Fibroblast of peridontal ligament (primary cell): ENCODE results near the gene RNF112.
"Not testable (repeated sequence)": the region's sequence is repeated elsewhere in the genome, so short reads cannot be mapped to it uniquely, and the experiment has no call there.

ENCODE experiments used
- DNase-seq: peaks from one replicate; pipeline ENCODE4 v3.0.0-alpha.2; 2010; ENCODE audit errors: extremely low read depth

RNF112 gene

DNA sequence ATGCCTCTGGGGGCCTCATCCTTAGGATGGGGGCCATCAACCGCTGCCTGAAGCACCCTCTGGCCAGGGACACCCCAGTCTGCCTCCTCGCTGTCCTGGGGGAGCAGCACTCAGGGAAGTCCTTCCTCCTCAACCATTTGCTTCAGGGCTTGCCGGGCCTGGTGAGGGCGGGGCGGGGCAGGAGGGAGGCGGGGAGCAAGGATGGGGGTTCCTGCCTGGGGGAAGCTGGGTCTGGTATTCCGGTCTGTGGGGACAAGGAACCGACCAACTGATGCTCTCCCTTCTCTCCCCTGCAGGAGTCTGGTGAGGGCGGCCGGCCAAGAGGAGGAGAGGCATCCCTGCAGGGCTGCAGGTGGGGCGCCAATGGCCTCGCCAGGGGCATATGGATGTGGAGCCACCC, 2.0 kb downstream of the RNF112 start:
- no peak for DNase-seq

DNA sequence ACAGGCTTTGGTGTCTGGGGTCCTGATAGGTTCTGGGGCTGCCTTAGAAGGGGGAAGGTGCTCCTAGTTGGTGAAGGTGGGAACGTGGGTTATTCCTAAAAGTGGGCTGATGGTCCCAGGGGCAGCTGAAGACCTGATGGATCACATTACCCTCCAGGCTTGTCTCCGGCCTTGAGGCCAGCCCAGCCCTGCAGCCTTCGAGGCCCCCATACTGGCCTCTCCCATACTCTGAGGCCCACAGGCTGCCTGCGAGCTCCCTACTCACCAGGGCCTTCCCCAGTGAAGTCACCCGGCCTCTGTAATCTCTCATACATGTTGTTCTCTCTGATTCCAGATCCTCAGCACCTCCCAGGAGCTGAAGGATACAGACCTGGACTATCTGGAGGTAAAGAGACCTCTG, 2.7 kb downstream of the RNF112 start:
- DNase-seq = no peak

DNA sequence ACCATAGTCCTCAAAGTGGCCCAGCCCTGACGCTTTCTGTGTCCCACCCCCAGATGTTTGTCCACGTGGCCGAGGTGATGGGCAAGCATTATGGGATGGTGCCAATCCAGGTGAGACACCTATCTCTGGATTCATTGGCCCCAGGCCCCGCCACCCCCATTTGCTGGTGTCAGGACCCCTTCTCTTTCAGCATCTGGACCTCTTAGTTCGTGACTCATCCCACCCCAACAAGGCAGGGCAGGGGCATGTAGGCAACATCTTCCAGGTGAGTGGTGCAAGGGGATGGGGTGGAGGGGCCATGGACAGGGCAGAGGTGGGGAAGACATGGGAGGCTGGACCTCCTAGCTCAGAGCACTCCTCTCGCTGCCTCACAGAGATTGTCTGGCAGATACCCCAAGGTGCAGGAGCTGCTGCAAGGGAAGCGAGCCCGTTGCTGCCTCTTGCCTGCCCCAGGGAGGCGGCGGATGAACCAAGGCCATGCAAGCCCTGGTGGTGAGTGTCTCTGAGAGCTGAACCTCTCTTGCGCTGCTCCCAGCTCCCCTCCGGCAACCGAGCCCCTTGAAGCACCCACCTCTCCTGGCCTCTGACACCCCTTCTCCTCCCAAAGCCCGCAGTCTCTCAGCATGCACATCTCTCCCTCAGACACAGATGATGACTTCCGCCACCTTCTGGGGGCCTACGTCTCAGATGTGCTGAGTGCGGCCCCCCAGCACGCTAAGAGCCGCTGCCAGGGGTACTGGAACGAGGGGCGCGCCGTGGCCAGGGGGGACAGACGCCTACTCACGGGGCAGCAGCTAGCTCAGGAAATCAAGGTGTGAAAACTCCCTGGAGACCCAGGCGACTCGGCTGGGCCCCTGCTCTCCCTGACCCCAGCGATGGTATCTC, 3.6 kb downstream of the RNF112 start:
- no peak for DNase-seq

DNA sequence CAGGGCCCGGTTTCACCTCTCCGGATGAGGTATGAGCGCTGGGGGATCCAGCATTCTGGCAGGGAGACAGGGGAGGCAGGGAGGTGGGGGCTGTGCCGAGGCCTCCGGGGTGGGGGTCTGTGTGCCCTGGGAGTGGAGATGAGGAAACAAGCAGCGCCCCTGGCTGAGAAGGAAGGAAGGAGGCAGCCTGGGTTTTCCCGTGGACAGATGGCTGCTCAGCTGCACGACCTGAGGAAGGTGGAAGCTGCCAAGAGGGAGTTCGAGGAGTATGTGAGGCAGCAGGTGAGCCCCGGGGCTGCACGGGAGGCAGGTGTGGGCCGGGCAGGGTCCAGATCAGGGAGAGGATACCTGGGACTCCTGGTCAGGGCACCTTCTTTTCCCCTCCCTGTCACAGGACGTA, 4.3 kb downstream of the RNF112 start:
- DNase-seq = no peak

DNA sequence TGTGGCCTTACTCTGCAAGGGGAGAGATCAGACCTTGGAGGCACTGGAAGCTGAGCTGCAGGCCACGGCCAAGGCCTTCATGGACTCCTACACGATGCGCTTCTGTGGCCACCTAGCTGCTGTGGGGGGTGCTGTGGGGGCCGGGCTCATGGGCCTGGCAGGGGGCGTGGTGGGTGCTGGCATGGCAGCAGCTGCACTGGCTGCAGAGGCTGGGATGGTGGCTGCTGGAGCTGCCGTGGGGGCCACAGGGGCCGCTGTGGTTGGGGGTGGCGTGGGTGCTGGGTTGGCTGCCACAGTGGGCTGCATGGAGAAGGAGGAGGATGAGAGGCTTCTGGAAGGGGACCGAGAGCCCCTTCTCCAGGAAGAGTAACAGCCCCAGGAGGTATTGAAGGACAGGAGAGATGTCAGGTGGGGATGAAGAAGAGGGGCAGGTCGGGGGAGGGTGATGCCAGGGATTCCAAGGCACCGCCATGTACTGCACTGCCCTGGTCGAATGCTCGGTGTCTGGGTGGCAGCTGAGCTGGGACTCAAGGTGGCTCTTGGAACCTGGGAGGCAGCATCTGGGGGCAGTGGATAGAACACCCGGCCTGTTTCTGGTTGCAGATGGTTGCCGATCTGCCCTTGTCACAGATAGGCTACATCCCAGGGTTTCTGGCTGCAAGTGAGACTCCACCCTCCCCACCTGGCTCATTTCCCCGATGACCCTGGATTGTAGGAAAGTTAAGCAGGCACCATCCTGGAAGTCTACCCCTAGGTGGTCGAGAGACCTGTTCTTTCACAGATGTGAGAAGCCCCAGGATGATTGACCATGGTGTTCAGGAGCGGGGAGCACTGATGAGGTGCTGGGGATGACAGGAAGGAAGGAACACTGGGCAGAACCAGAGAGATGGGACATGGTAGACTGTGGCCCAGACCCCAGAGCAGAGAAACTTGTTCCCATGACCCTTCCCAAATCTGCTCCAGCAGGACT, 5.1 kb downstream of the RNF112 start:
- DNase-seq = no peak

DNA sequence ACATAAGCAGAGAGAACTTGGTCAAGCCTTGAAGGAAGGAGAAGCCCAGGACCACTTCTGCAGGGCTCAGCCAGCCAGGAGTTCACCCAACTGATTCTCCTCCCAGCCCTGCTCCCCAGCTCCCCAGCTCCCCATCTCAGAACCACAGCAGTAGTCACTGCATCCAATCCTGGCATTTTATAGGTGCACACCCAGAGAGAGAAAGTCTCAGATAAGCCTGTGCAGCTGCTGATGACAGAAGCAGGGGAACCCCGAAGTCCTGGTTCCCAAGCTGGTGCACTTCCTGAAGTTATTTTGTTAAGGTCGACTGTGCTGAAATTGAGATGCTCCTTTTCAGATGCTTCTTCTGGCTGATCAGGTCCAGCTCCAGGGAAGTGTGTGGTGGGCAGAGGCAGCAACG, 6.6 kb downstream of the RNF112 start:
- DNase-seq = no peak

DNA sequence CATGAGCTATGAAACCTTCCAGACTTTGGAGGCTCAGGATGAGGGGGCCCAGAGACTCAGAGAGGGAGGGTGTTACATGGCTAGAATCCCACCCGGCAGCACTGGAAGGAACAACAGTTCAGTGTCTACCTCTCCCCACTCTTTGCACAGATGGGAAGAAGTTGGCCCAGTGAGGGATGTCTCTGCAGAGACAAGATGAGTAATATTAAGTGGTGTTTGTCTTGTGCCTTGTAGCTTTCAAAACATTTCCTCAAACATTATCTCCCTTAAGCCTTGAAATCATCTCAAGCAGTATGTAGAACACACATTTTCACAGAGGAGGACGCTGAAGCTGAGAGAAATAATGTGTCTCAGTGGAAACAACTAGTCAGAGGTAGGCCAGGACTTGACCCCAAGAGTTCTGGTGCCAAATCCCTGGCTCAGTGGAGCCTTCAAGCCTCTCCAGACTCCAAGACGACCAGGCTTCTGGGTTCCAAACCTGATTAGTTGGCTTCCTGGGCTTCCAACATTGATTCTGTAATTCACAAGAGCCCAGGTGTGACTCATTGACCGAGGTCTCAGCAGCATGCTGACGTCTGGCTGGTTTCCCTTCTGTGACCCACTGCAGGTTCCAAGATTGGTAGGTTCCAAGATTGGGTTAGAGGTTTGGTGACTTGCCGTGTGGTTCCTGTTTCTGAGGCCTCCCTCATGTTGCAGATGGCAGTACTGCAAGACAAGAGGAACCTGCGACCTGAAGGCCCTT, 7.4 kb downstream of the RNF112 start:
- no peak for DNase-seq

DNA sequence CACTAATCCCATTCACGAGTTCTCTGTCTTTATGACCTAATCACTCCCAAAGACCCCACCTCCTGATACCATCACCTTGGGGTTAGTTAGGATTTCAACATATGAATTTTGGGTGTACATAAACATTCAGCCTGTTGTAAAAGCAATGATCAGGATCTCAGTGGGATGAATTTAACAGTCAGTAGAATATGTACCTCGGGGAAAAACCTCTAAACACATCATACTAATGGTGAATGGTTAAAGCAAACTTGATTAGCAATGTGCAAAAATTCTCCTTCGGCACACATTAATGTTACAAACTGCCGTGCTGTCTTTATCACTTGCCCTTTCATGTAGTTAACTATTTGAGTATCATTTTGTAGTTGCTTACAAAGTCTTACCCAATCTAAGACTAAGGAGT, 10.2 kb downstream of the RNF112 start:
- DNase-seq = no peak

DNA sequence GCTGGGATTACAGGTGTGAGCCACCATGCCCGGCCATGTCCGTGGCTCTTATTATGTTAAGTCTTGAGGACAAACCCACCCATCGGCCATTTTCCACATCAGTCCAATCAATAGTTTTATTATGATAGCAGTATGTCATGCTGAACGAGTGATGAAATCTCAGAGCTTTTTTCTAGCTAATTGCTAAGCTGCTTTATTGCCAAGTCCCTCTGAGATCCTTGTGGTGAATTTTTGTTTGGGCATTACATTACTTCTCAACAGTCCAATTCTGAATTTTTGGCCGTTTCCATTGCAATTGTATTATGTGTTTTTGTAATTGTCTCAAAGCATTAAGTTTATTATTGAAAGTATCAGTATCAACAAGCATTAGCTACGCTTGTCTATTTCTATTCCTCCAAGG, 10.9 kb downstream of the RNF112 start:
- DNase-seq = peak; percentile 73

DNA sequence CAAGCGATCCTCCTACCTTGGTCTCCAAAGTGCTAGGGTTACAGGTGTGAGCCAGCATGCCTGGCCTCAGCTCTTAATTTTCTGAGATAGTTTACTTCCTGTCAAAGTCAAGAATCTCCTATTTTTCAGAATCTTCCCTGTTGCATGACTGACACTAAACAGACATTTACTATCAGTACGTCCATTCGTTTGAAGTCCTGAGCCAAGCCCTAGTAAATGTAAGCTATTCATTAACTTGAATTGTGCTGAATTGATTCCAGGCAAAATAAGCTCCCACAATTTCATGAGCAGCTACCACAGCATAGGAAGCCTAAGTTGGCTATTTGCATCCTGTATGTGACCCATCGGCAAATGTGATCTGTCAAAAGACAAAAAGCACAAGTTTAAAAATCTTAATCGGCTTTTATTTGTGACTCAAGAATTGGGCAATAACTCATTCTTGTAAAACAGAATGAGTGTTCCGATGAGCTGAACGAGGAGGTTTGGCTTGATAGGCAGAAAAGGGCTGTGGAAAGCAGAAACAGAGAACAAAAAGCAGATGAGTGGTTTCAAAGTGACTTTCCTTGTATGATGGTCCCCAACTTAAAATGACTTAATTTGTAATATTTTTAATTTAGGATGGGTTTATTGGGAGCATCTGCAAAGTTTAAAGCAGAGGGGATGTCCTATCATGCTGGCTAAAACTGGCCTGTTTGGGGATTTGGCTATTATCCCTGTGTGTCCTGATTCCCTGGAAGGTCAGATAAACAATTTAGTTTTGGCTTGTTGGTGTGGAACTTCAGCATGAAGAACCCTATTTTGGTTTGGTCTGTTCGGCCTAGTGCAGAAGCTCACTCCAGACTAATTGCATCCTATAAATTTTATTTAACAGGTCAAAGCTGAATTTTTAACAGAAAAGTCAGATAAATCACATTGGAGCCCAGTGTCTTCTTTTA, 14.2 kb downstream of the RNF112 start:
- peak; percentile 9 for DNase-seq

DNA sequence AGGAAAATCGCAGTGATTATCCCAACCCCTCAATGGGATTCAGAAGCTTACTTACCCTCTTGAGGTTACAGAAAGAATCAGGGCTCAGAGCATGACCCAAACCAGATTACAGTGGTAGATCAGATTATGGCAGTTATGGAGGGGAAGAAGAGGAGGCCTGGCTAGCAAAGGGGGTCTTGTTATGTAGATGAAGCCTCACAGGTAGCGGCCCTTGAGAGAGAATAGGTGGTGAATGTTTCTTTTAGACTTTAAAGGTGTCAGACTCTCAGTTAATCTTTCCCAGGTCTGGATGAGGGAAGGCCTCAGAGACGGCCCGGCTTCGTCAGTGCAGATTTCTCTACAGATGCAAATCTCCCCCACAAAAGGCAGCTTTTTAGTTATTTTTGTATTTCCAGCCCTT, 15.6 kb downstream of the RNF112 start:
- no peak for DNase-seq

DNA sequence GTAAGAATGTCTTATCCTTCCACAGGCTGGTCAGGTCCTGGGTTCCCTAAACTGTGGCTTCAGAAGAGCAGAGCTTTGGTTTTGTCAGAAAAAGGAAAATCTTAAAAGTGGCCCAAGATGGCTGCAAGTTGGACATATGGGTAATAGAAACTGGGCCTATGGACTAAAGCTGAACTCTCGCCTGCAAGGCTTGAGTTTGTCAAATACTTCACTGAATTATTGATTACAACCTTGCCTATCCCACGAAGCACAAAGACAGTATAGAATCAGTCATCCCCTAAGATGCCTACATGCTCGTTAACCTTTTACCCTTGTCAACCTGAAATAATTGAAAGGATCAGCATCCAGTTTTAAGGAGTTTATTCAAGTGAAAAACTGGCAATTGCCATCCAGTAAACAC, 20.7 kb downstream of the RNF112 start:
- DNase-seq = no peak

DNA sequence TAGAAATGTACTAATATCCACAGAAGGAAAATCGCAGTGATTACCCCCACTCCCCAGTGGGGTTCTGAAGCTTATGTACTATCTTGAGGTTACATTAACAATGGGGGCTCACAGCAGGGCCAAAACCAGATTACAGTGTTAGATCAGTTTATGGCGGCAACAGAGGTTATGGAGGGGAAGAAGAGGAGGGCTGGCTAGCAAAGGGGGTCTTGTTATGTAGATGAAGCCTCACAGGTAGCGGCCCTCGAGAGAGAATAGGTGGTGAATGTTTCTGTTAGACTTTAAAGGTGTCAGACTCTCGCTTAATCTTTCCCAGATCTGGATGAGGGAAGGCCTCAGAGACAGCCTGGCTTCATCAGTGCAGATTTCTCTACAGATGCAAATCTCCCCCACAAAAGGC, 22.2 kb downstream of the RNF112 start:
- no peak for DNase-seq

DNA sequence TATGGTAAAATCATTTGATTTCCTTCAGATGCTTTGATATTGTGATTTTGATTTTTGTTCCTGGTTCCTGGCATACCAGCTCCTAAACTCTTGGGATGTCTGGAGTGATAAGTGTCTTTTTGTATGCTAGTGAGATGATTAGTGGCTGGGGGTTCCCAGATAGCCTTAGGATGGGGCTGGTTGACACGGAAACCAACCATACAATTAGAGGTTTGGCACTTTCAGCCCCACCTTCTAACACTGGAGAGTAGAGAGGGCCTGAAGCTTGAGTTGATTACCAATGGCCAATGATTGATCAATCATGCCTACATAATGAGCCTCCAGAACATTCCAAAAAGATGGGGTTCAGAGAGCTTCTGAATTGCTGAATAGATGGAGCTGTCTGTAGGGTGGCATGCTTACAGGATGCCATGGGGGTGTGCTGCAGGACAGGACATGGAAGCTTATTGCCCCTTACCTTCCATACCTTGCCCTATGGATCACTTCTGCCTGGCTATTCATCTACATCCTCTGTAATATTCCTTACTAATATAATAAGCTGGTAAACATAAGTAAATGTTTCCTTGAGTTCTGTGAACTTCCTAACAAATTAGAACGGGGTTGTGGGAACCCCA, 22.8 kb downstream of the RNF112 start:
- DNase-seq = no peak

DNA sequence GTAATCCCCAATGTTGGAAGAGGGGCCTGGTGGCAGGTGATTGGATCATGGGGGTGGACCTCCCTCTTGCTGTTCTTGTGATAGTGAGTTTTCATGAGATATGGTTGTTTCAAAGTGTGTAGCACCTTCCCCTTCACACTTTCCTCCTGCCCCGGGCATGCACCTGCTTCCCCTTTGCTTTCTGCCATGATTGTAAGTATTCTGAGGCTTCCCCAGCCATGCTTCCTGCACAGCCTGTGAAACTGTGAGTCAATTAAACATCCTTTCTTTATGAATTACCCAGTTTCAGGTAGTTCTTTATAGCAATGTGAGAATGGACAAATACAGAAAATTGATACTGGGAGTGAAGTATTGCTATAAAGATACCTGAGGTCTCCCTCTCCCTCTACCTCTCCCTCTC, 29.4 kb downstream of the RNF112 start:
- DNase-seq = no peak

DNA sequence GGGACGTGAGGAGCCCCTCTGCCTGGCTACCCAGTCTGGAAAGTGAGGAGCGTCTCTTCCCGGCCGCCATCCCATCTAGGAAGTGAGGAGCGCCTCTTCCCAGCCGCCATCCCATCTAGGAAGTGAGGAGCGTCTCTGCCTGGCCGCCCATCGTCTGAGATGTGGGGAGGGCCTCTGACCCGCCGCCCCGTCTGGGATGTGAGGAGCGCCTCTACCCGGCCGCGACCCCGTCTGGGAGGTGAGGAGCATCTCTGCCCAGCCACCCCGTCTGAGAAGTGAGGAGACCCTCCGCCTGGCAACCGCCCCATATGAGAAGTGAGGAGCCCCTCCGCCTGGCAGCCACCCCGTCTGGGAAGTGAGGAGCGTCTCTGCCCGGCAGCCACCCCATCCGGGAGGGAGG, 30.3 kb downstream of the RNF112 start:
- not testable (repeated sequence) for DNase-seq

DNA sequence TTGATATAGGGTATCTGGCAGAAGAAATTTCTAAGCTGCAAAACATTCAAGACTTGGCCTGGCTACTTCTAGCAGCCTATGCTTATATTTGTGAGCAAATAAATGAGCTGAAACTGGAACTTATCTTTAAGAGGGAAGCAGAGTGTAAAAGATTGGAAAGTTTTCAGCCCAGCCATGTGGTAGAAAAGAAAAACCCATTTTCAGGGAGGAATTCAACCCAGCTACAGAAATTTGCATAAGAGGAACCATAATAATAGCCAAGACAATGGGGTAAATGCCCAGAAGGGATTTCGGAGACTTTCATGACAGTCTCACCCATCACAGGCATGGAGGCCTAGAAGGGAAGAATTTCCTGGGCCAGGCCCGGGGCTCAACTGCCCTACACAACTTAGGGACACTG, 31.7 kb downstream of the RNF112 start:
- no peak for DNase-seq

DNA sequence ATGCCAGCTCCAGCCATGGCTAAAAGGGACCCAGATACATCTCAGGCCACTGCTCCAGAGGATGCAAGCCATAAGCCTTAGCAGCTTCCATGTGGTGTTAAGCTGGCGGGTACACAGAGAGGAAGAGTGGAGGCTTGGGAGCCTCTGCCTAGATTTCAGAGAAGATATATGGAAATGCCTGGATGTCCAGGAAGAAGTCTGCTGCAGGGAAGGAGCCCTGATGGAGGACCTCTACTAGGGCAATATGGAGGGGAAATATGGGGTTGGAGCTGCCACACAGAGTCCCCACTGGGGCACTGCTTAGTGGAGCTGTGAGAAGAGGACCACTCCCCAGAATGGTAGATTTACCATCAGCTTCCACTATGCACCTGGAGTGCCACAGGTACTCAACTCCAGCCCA, 32.1 kb downstream of the RNF112 start:
- no peak for DNase-seq

DNA sequence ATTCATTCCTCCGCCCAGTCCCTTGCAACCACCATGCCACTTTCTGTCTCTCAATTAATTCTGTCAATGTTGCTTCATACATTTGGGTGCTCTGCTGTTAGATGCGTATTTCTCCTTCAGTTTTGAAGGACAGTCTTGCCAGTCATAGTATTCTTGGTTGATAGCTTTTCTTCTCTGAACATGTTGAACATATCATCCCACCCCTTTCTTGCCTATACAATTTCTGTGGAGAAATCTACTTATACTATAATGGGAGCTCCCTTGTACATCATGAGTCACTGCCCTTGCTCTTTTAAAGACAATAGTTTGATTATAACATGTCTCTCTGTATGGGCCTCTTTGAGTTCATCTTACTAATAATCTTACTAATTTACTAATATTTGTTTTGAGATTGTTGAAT, 34.1 kb downstream of the RNF112 start:
- DNase-seq = no peak

DNA sequence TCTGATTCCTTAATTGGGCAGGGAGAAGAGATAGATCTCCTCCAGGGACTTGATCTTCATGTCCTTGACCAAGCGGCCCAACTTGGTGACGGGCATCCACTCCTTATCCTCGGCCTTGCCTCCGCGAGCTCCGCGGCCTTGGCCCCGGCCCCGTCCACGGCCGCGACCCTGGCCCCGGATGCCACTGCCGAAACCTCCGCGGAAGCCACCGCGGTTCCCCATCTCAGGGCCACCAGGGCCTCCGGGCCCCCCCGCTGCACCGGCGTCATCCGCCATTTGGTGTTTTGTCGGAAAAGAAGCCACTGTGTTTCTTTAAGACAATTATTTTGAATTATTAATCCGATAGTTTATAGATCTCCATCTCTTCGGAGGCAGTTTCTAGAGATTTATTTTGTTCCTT, 35.5 kb downstream of the RNF112 start:
- DNase-seq = not testable (repeated sequence)
